Activated naive CD4-positive, alpha-beta T cell treated with anti-CD3 and anti-CD28 coated beads, Interleukin-2, amount 50 U/mL, for 72 hours (primary cell): ENCODE results near the gene SLC25A27. TPM values are rescaled to one million over a fixed set of nuclear protein-coding genes. Genes with fewer than 3 reads are reported as not detected.

Experiments
- ATAC-seq, 2 donors: fragments of 150-1000 bp; cut with Tn5 transposase; 2 replicates each; pipeline ENCODE4 v1.10.0; 2021; ENCODE audit warnings: mild to moderate bottlenecking in 2 of 2, moderate library complexity in 2 of 2
- DNase-seq, 2 donors: peaks; one replicate each; pipeline ENCODE4 v3.0.0; 2021 to 2022; ENCODE audit warnings: low spot score in 2 of 2
- H3K27ac Mint-ChIP-seq, 2 donors: one replicate each; pipeline ENCODE4 v1.8.0; 2022; ENCODE audit warnings: mild to moderate bottlenecking in 2 of 2, mixed read lengths in 2 of 2
- H3K36me3 Mint-ChIP-seq, 2 donors: one replicate each; pipeline ENCODE4 v1.8.0; 2022; ENCODE audit warnings: mixed read lengths in 2 of 2
- H3K9me3 Mint-ChIP-seq, 2 donors: one replicate each; pipeline ENCODE4 v1.8.0; 2022; ENCODE audit warnings: mixed read lengths in 2 of 2
- total RNA-seq, 2 donors: library from RNA; stranded (reverse); gene quantifications; one replicate each; pipeline ENCODE4 v1.2.3, GENCODE V29; 2022

SLC25A27 gene, protein sequence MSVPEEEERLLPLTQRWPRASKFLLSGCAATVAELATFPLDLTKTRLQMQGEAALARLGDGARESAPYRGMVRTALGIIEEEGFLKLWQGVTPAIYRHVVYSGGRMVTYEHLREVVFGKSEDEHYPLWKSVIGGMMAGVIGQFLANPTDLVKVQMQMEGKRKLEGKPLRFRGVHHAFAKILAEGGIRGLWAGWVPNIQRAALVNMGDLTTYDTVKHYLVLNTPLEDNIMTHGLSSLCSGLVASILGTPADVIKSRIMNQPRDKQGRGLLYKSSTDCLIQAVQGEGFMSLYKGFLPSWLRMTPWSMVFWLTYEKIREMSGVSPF
- total RNA-seq, result 1 to 10 TPM in 1 of 2 donors, under 1 TPM in 1; 0.64 to 1.9 TPM

DNA sequence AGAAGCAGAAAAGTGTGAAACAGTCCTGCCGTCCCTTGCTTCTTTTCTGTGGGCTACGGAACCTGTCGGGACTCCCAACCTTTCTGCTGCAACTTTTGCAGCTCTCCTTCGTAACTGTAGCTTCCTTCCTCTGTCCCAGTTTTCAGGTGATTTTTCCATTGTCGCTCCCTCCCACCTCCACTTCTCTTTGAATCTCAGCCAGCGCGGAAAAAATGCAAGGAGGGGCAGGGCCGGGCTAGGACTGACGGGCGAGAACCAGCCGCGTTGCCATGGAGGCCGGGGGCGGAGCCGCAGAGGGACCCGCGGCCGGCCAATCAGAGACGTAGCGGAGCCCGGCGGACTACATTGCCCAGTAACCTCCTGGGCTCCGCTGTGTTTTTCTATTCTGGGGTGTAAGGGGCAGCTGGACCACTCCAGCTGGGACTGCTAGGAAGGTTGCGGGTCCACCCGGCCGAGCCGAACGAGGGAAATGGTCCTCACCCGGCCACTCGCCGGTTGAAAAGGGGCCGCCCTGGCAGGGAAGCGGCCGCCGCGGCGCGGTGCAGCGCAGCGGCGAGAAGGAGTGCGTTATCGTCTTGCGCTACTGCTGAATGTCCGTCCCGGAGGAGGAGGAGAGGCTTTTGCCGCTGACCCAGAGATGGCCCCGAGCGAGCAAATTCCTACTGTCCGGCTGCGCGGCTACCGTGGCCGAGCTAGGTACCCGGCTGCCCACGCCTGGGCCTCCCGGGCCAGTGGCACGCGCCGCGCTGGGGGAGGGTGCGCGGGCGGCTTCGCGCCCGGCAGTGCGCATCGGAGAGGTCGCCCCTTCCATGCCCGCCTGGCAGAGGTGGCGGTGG, at the start of gene SLC25A27, which contains the start of gene CYP39A1:
Gene SLC25A27, plus strand, starts transcription at position 373 of the 836 bp plus-strand sequence. Its CDS starts 218 bp downstream, at position 591.
Gene CYP39A1, minus strand, starts transcription at position 216 of the 836 bp plus-strand sequence. CDS start 236 bp downstream, outside the sequence.
- H3K9me3 Mint-ChIP-seq, result no peaks in the 10 kb centered on the region
- peak; percentile 99 to 100 for ATAC-seq
- H3K27ac Mint-ChIP-seq, result peak within 1 kb of the TSS in 1 of 2 donors; percentile 12
- DNase-seq, result peak; percentile 69 to 84
- H3K36me3 Mint-ChIP-seq, result peaks cover 0 to 5% of the 10 kb centered on the region in 2 donors

DNA sequence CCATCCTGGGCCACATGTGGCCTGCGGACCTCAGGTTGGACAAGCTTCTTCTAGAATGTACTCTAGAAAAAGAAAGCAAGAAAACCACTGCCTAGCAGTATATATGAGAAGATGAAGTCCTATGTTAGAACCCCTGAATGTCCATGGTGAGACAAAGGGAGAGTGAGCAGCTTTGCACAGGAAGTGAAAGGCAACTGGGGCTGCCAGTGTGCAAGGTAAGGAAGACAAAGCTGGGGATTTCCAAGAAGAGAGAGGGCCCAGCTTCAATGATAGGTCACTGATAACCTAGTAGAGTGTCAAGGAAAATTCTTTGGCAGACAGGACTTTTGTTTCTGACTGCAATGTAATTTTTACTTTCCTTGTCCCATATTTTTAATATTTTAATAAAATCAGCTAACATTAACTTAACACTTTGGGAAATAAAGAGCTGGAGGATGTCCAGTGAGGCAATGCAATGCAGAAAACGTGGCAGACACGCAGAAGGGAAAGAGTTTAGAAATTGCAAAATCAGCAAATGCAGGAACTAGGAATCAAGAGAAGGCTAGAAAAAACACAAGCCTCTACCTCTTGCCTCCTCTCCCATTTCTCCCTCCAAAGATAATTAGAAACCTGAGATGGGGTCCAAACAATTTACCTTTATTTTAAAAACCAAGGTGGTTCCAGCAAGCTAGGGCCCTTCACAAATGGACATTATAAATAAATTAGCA, 47.5 kb upstream of the SLC25A27 start:
- no peak overlapping the region for H3K27ac Mint-ChIP-seq
- no peaks in the 10 kb centered on the region for H3K36me3 Mint-ChIP-seq
- no peak for ATAC-seq
- no peaks in the 10 kb centered on the region for H3K9me3 Mint-ChIP-seq
- DNase-seq, result no peak

DNA sequence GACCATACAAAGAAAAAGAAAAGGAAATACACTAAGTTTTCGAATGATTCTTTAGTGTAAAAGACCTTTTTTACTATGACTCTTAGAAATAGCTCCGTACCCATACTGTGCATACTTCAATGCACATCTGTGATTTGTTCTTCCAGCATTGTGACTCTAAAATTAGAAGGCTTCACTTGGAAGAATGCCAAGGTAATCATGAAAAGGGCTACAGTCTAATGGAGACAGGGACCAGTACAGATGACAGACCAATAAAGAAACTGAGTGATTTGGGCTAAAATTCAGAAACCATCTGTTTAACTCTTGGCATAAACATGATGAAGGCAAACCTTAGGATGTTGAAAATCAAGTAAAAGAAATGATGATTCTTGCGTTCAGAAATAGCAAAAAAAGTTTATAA, 46.4 kb upstream of the SLC25A27 start:
- no peak overlapping the region for H3K27ac Mint-ChIP-seq
- no peaks in the 10 kb centered on the region for H3K9me3 Mint-ChIP-seq
- no peaks in the 10 kb centered on the region for H3K36me3 Mint-ChIP-seq
- no peak for ATAC-seq
- DNase-seq, result no peak

DNA sequence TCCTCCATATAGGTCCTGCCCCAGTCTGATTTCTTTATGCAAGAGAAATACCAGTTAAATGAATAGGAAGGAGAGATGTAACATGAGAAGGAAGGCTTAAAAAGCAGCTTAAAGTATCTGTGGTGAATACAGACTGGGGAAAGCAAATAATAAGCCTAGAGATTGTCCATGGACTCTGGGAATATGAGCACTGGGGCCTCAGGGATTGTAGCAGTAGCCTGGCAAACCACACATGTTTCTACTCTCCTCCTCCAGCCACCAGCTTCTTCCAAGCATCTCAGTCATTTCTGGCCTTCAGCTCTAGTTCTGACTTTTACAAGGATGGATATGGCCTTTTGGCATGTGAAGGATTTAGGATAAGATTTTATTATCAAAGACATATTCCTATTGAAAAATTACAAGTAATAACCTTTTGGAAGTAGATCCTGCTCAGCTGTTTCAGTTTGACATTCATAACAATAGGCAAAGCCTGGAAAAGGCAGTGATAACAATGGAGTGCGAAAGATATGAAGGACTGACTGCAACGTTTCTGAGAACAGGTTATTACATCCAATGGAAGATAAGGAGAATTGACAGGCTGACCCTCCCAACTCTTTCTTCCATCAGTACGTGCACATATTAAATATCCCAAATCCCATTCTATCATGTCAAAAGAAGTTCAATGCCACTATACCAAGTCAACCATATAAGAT, 41.8 kb upstream of the SLC25A27 start:
- no peak overlapping the region for H3K27ac Mint-ChIP-seq
- DNase-seq, result no peak
- no peak for ATAC-seq
- no peaks in the 10 kb centered on the region for H3K9me3 Mint-ChIP-seq
- no peaks in the 10 kb centered on the region for H3K36me3 Mint-ChIP-seq

DNA sequence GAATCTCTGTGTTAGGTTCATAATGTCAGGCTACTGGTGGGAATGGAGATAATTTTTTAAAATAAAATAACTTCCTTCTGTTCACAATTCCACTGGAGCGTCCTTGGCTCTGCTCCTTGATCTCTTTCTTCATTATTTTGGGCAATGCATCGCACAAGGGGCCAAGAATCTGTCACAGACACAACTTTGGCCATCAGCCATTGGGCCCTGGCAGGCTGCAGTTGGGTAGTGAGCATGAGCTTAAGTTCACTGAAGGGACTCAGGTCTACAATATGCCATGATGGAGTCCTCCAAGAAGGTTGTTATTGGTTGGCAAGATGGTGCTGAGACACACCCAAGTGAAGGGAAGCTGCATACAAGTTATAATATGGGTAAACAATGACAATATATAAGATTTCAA, 40.1 kb upstream of the SLC25A27 start:
- H3K9me3 Mint-ChIP-seq, result no peaks in the 10 kb centered on the region
- H3K36me3 Mint-ChIP-seq, result no peaks in the 10 kb centered on the region
- no peak for ATAC-seq
- no peak overlapping the region for H3K27ac Mint-ChIP-seq
- DNase-seq, result no peak

DNA sequence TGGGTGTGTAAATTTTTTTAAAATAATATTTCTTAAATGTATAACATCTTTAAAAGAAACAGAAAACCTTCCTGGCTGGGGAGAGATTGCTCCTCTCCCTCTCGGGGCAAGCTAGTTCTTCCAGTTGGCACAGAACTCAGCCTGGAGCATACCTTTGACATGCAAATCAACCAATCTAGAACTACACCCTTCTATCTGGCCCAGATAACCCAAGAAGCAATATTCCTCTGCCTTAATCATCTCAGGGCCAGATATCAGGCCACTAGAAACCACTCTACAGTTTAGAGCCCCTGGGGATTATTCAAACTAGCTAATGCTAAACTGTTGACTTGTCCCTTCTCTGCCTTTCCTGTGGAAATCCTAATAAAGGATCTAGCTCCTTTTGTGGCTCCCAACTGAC, 34.0 kb upstream of the SLC25A27 start:
- H3K36me3 Mint-ChIP-seq, result no peaks in the 10 kb centered on the region
- no peak for DNase-seq
- ATAC-seq, result no peak
- H3K9me3 Mint-ChIP-seq, result no peaks in the 10 kb centered on the region
- no peak overlapping the region for H3K27ac Mint-ChIP-seq

DNA sequence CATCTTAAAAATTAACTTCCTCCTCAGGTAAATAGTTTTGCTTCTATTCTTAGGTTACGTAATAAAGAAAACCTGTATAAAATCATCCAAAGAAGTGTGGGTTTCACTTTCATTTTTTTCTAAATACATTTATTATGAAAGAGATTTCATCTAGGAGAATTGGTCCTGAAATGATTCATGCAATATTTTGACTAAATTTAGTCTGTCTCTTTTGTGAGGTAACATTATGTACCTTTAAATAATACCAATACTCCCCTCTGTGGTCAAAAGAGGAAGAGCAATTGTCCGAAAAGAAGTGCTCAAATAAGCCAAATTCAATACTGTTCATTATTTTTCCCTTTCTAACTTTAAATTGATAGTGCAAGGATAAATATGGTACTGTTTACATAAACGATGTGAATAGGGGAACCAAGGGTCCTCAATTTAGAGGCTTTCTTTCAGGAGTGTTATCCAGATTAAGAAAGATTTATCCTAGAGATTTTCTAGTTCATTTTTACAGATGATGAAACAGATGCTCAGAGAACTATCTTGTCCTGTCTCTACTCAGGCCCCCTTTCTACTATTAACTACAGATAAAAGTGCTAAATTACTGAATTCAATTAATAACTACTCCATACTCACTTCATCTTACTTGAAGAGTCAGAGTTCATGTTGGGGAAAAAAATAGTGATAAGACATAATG, 26.4 kb upstream of the SLC25A27 start:
- Mint-ChIP-seq H3K9me3 (no peaks in the 10 kb centered on the region), H3K27ac (no peak overlapping the region), H3K36me3 (no peaks in the 10 kb centered on the region)
- ATAC-seq (peak in 1 of 2 donors; percentile 66), DNase-seq (no peak)

DNA sequence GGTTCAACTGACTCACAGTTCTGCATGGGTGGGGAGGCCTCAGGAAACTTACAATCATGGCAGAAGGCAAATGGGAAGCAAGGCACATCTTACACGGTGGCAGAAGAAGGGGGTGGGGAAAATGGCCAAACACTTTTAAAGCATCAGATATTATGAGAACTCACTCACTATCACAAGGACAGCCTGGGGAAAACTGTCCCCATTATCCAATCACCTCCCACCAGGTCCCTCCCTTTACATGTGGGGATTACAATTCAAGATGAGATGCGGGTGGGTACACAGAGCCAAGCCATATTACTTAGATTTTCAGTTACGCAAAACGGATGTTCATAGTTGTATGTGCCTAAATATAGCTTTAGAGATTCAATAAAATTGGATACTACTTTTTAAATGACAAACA, 25.8 kb upstream of the SLC25A27 start:
- ATAC-seq (no peak), DNase-seq (no peak)
- no peaks in the 10 kb centered on the region for H3K9me3 Mint-ChIP-seq
- H3K36me3 Mint-ChIP-seq, result no peaks in the 10 kb centered on the region
- no peak overlapping the region for H3K27ac Mint-ChIP-seq

DNA sequence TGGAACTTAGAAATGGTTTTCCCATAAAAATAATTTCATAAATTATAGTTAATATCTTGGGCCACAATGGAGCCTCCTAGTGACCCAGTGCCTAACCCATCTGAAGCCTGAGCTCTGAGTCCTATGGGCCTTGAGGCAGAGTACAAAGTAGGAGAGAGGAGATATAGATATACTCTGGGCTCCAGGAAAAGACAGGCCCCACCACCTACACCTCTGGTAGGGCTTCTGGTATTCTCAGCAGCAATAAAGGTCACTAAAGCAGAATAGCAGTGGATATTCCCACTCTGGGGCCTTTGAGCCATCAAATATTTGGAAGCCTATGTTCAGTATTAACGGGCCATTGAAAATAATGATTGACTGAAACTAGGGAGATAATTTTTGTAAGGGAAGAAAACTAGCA, 24.3 kb upstream of the SLC25A27 start:
- ATAC-seq (no peak), DNase-seq (no peak)
- H3K36me3 Mint-ChIP-seq, result no peaks in the 10 kb centered on the region
- no peak overlapping the region for H3K27ac Mint-ChIP-seq
- no peaks in the 10 kb centered on the region for H3K9me3 Mint-ChIP-seq

DNA sequence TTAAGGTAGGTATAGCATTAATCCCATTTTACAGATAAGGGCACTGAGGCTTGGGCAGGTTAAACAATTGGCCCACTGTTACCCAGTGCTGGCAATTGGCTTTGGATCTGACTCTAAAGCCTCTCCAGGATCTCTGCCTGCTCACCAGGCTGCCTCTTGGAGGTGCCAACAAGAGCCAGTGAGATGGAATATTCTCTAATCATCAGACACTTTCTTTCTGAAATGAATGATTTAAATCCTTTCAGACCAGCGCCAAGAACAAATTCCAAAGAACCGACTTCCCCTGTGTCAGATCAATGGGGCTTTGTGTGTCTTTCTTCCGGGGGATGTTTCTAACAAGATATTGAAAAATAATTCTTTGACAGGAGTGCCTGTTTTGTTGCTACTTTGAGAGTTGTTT, 23.8 kb upstream of the SLC25A27 start:
- ATAC-seq, result no peak
- Mint-ChIP-seq H3K36me3 (no peaks in the 10 kb centered on the region), H3K27ac (no peak overlapping the region), H3K9me3 (no peaks in the 10 kb centered on the region)
- DNase-seq, result no peak

DNA sequence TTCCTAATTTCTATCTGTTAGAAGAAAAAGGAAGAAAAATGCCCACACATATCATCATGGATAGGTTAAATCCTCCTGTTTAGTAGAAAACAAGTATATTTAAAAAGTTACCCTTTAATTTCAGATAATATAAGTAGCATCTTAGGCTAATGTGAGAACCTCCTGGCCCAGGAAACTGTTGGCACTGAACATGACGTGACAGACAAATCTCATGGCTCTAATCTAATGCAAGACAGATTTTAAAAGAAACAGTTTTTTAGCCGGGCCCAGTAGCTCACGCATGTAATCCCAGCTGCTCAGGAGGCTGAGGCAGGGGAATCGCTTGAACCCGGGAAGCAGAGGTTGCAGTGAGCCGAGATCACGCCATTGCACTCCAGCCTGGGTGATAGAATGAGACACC, 23.1 kb upstream of the SLC25A27 start:
- Mint-ChIP-seq H3K9me3 (no peaks in the 10 kb centered on the region), H3K27ac (no peak overlapping the region), H3K36me3 (no peaks in the 10 kb centered on the region)
- DNase-seq (no peak), ATAC-seq (no peak)

DNA sequence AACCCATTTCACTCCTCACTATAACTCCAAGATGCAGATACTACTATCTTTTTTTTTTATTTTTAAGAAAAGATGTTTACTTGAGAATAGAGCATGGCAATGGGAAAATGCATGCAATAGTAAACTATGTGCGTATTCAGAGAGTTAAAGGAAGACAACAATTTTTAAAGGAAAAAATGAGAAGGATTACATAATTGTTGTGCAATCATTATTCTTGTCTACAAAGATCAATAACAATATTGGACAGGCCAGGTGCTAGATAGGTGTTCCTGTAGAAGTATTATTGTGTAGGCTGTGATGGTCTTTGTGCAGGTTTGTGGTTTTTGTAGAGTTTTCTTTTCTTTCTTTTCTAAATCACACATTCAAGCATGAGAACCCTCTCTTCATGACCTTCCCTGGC, 20.7 kb upstream of the SLC25A27 start:
- DNase-seq, result no peak
- Mint-ChIP-seq H3K36me3 (no peaks in the 10 kb centered on the region), H3K27ac (no peak overlapping the region), H3K9me3 (no peaks in the 10 kb centered on the region)
- ATAC-seq, result no peak

DNA sequence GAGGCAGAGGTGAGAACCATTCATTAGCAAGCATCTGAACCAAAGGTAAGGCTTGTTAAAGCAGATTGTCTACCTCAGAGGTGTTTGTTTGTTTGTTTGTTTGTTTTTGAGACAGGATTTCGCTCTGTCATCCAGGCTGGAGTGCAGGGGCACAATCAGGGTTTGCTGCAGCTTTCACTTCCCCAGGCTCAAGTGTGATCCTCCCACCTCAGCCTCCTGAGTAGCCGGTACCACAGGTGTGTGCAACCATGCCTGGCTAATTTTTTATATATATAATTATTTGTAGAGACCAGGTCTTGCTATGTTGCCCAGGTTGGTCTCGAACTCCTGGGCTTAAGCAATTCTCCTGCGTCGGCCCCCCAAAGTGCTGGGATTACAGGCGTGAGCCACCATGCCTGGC, 17.3 kb upstream of the SLC25A27 start:
- Mint-ChIP-seq H3K36me3 (no peaks in the 10 kb centered on the region), H3K9me3 (no peaks in the 10 kb centered on the region), H3K27ac (no peak overlapping the region)
- no peak for ATAC-seq
- no peak for DNase-seq

DNA sequence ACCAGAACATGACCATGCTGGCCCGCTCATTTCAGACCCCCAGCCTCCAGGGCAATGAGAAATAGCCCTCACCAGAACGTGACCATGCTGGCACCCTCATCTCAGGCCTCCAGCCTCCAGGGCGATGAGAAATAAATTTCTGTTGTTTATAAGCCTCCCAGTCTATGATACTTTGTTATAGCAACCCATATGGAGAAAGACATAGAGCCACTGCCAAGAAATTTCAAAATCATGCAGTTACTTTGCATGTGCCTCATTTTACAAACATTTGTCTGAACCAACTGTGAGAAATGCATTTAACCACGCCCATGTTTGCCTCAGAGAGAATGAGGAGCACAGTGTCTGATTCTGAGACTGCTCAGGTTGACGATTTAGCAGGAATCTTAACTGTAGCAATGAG, 15.6 kb upstream of the SLC25A27 start:
- Mint-ChIP-seq H3K9me3 (no peaks in the 10 kb centered on the region), H3K36me3 (no peaks in the 10 kb centered on the region), H3K27ac (no peak overlapping the region)
- no peak for ATAC-seq
- DNase-seq, result no peak

DNA sequence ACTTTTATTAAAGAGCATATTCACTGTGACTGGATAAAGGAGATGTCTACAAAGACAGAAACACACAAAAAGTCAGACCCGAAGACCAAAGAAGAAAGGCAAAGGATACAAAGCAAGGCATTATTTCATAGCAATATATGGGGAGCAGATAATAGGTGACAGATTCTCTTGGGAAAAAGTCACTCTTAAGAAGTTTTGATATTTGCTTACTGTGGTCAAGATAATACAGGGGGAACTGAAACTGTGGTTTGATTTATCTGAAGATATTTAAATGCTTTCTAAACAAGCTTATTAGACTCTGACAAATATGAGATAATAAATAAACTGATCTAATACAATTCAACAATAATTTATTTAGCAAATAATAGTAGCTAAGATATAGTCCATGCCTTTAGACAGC, 14.8 kb upstream of the SLC25A27 start:
- H3K9me3 Mint-ChIP-seq, result peaks cover 0 to 4% of the 10 kb centered on the region in 2 donors
- H3K27ac Mint-ChIP-seq, result no peak overlapping the region
- DNase-seq (no peak), ATAC-seq (no peak)
- H3K36me3 Mint-ChIP-seq, result no peaks in the 10 kb centered on the region

DNA sequence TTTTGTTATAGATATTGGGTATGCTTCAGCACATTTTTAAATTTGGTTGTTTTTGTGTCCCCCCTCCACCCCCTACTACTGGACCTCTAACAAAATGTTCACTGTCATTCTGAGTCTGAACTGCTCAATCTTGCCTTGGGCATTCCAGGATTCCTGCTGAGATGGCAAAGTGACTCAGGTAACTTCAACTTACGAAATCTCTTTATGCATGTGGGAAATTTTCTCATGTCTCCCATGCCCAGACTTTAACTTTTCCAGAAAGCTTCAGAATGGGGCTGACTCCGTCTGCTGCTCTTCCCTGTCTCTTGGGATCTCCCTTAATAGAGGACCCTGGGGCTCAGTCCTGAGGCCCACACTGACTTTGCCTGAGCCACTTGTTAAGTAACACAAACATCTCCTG, 14.1 kb upstream of the SLC25A27 start:
- H3K36me3 Mint-ChIP-seq, result no peaks in the 10 kb centered on the region

More for the DNA sequence above, 14.1 kb upstream of the SLC25A27 start:
- Mint-ChIP-seq H3K27ac (no peak overlapping the region), H3K9me3 (peaks cover 0 to 6% of the 10 kb centered on the region in 2 donors)
- no peak for DNase-seq
- no peak for ATAC-seq
